Measurements from ENCODE around the gene PIGR. TPM values are rescaled to one million over a fixed set of nuclear protein-coding genes. Genes with fewer than 3 reads are reported as not detected.

The PIGR gene
- total and polyA plus RNA-seq, 10 of the 15 experiments (the other 5 are each of a cell fraction or from before 2014, with no cell fraction given) = 0.96 to 7.6 (median 1.8) TPM

- TF ChIP-seq BACH1 (IDR thresholded peaks at IDR 0.05; ENCODE audit: borderline replicate concordance) (no peak; the same call in 1 of the 2 replicates), IRF4 (IDR thresholded peaks at IDR 0.05; ENCODE audit: low read depth, low read length) (peak; percentile 39; the same call in 1 of the 2 replicates), SP1 (IDR thresholded peaks at IDR 0.05; ENCODE audit: low read depth, low read length) (peak; percentile 72), HCFC1 (IDR thresholded peaks at IDR 0.05; ENCODE audit: low read length) (0 out of 2 replicates have a peak, but pooled peaks have one; percentile 18), TCF12 (IDR thresholded peaks at IDR 0.05; ENCODE audit: low read depth, low read length) (peak; percentile 99), CEBPB (IDR thresholded peaks at IDR 0.05; ENCODE audit: borderline replicate concordance in 1 of 2, low read depth in 2 of 2, low read length in 2 of 2) (no peak), SMC3 (IDR thresholded peaks at IDR 0.05; ENCODE audit: borderline replicate concordance, low read length) (0 out of 2 replicates have a peak, but pooled peaks have one; percentile 16), NBN (IDR thresholded peaks at IDR 0.05) (peak; percentile 69; the same call in 1 of the 2 replicates), MLLT1 (IDR thresholded peaks at IDR 0.05) (peak; percentile 85), CBX3 (IDR thresholded peaks at IDR 0.05; ENCODE audit: borderline replicate concordance, low read depth) (no peak), CBFB (IDR thresholded peaks at IDR 0.05; ENCODE audit: low read depth) (peak; percentile 76; the same call in 1 of the 2 replicates), SREBF2 (IDR thresholded peaks at IDR 0.05; ENCODE audit: low read length) (no peak), RFX5 (IDR thresholded peaks at IDR 0.05; ENCODE audit: low read depth, low read length) (0 out of 2 replicates have a peak, but pooled peaks have one; percentile 23), MEF2B (IDR thresholded peaks at IDR 0.05; ENCODE audit: partially characterized antibody, poor library complexity, severe bottlenecking) (peak; percentile 64), TCF3 (IDR thresholded peaks at IDR 0.05; ENCODE audit: borderline replicate concordance, insufficient read depth, low read depth, low read length) (peak; percentile 95), ZZZ3 (IDR thresholded peaks at IDR 0.05; ENCODE audit: control insufficient read depth, insufficient read length, low read depth) (no peak), BMI1 (IDR thresholded peaks at IDR 0.05; ENCODE audit: borderline replicate concordance) (no peak; the same call in 1 of the 2 replicates), EP300 (IDR thresholded peaks at IDR 0.05; ENCODE audit: borderline replicate concordance in 1 of 2, control insufficient read depth in 1 of 2, low read depth in 2 of 2, low read length in 2 of 2) (peak; percentile 79 to 92), TBL1XR1 (IDR thresholded peaks at IDR 0.05; ENCODE audit: low read depth, low read length) (no peak; the same call in 1 of the 2 replicates)
- TF ChIP-seq, protein P1, sequence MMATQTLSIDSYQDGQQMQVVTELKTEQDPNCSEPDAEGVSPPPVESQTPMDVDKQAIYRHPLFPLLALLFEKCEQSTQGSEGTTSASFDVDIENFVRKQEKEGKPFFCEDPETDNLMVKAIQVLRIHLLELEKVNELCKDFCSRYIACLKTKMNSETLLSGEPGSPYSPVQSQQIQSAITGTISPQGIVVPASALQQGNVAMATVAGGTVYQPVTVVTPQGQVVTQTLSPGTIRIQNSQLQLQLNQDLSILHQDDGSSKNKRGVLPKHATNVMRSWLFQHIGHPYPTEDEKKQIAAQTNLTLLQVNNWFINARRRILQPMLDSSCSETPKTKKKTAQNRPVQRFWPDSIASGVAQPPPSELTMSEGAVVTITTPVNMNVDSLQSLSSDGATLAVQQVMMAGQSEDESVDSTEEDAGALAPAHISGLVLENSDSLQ (IDR thresholded peaks at IDR 0.05) = peak; percentile 29; the same call in 1 of the 2 replicates
- TF ChIP-seq, protein P2, sequence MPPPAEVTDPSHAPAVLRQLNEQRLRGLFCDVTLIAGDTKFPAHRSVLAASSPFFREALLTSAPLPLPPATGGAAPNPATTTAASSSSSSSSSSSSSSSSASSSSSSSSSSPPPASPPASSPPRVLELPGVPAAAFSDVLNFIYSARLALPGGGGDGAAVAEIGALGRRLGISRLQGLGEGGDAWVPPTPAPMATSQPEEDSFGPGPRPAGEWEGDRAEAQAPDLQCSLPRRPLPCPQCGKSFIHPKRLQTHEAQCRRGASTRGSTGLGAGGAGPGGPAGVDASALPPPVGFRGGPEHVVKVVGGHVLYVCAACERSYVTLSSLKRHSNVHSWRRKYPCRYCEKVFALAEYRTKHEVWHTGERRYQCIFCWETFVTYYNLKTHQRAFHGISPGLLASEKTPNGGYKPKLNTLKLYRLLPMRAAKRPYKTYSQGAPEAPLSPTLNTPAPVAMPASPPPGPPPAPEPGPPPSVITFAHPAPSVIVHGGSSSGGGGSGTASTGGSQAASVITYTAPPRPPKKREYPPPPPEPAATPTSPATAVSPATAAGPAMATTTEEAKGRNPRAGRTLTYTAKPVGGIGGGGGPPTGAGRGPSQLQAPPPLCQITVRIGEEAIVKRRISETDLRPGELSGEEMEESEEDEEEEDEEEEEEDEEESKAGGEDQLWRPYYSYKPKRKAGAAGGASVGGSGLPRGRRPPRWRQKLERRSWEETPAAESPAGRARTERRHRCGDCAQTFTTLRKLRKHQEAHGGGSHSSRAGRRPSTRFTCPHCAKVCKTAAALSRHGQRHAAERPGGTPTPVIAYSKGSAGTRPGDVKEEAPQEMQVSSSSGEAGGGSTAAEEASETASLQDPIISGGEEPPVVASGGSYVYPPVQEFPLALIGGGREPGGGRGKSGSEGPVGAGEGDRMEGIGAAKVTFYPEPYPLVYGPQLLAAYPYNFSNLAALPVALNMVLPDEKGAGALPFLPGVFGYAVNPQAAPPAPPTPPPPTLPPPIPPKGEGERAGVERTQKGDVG (CRISPR knock-in tag; IDR thresholded peaks at IDR 0.05) = 0 out of 2 replicates have a peak, but pooled peaks have one; percentile 6
Measured at GRCh38 chr1:206923009-206923960, 23.0 kb downstream of the PIGR start (continued).
